Measurements from ENCODE around the gene EXOSC5. TPM values are rescaled to one million over a fixed set of nuclear protein-coding genes. Genes with fewer than 3 reads are reported as not detected.

The EXOSC5 gene
- total and polyA plus RNA-seq, 2 of the 4 experiments (the other 2 are of a cell fraction) = 19.0 to 25.2 TPM

- H4K91ac ChIP-seq (ENCODE audit: insufficient read depth, low read depth, low read length) = no peak overlapping the region
- H3K4me1 ChIP-seq (ENCODE audit: control insufficient read depth, insufficient read depth, low read length) = no peaks in the 10 kb centered on the region
- H3K27ac ChIP-seq (ENCODE audit: insufficient read depth, low read length) = no peak overlapping the region
- no peak overlapping the region for H2BK20ac ChIP-seq (ENCODE audit: low read depth, low read length)
- peak; percentile 61 for DNase-seq
- no peak overlapping the region for H3K4me3 ChIP-seq (ENCODE audit: insufficient read depth, low read depth, low read length)
- H3K9me3 ChIP-seq (ENCODE audit: control insufficient read depth, insufficient read depth, low read length) = no peaks in the 10 kb centered on the region
- H3K79me1 ChIP-seq (ENCODE audit: low read depth in 1 of 2, low read length in 2 of 2) = peaks cover 16 to 47% of the 10 kb centered on the region in 2 experiments
- H3K18ac ChIP-seq (ENCODE audit: low read depth, low read length) = no peak overlapping the region
- no peak overlapping the region for H2AK9ac ChIP-seq (replicated peaks; ENCODE audit: low read depth, low read length, poor library complexity)
- no peak overlapping the region for H2BK120ac ChIP-seq (ENCODE audit: low read depth, low read length)
- no peak overlapping the region for H3K23ac ChIP-seq (ENCODE audit: low read depth, low read length)
- peaks cover 30% of the 10 kb centered on the region for H4K20me1 ChIP-seq (ENCODE audit: insufficient read depth, low read length)
- CTCF ChIA-PET = no interaction called here
- TF ChIP-seq RFX5 (IDR thresholded peaks at IDR 0.05; ENCODE audit: low read depth, low read length) (no peak), CEBPB (IDR thresholded peaks at IDR 0.05; ENCODE audit: low read depth, low read length) (peak; percentile 36; the same call in 1 of the 2 replicates)
- dilution Hi-C loops (cut with HindIII; ENCODE audit: low sequenced_read_pairs, unreplicated experiment) = no loop called here
- no peak overlapping the region for H4K8ac ChIP-seq (ENCODE audit: low read depth in 2 of 2, low read length in 2 of 2)
- H3K4ac ChIP-seq (ENCODE audit: low read depth, low read length) = no peak overlapping the region
- intact Hi-C loops (cut with micrococcal nuclease) = no loop called here
- POLR2A ChIA-PET (ENCODE audit: unreplicated experiment) = no interaction called here
- in situ Hi-C loops (cut with MboI; ENCODE audit: low sequenced_read_pairs) = no loop called here
- no peak overlapping the region for H3K4me2 ChIP-seq (ENCODE audit: low read depth, low read length)
- H3K9ac ChIP-seq (ENCODE audit: low read depth, low read length) = no peak overlapping the region
- H3K14ac ChIP-seq (replicated peaks; ENCODE audit: low read depth, low read length) = no peak overlapping the region
- peaks cover 54% of the 10 kb centered on the region for H3K36me3 ChIP-seq (ENCODE audit: control insufficient read depth, insufficient read depth, low read length)
- no peaks in the 10 kb centered on the region for H3K27me3 ChIP-seq (ENCODE audit: control insufficient read depth, insufficient read depth, low read length)
- H2AFZ ChIP-seq (replicated peaks; ENCODE audit: low read length, poor library complexity) = no peak overlapping the region
- H2BK15ac ChIP-seq (ENCODE audit: low read depth, low read length) = no peak overlapping the region
- no peak overlapping the region for H3K56ac ChIP-seq (ENCODE audit: extremely low read depth, insufficient read depth, low read length)
- BruUV-seq (replicated peaks) = no TSS peak
- ATAC-seq (ENCODE audit: low read depth) = peak; percentile 62
- H4K5ac ChIP-seq (ENCODE audit: low read depth, low read length) = no peak overlapping the region
- no peak overlapping the region for H2BK5ac ChIP-seq (ENCODE audit: low read depth, low read length, poor library complexity, severe bottlenecking)
- WGBS, 2 experiments (ENCODE audit: extremely low coverage in 2 of 2, insufficient read length in 1 of 2) = 96% methylated on average over 4 of the region's 5 CpGs; no CpG with 5 or more reads in 1 of the 2 experiments
- H3K9me1 ChIP-seq (ENCODE audit: insufficient read depth, low read length) = no peaks in the 10 kb centered on the region; the same call in 1 of the 2 replicates
- H2AK5ac ChIP-seq (ENCODE audit: low read depth, low read length) = no peak overlapping the region
Observed at GRCh38 chr19:41339936-41340335, 57.2 kb downstream of the EXOSC5 start.

Small RNAs within 50 kb of the gene (microRNA-seq; reads per million reads assigned to microRNA genes)
- gene RF00017 (ENCODE audit: insufficient read depth, insufficient read length) = not detected

Small RNAs within 50 kb of the gene (small RNA-seq; reads per million reads assigned to genes)
- 0 reads per million in 5 experiments for gene RF00017

Other genes starting within 250 kb of the EXOSC5 start
- 0.54 and 0.83 TPM in 2 replicates for gene CYP2S1, start 204.1 kb downstream of the EXOSC5 start, total RNA-seq (2012; rRNA removed)
- gene CYP2S1, start 204.1 kb downstream of the EXOSC5 start, polyA plus RNA-seq (2012; rRNA removed) = 0.98 and 2.1 TPM in 2 replicates
- gene AXL, start 178.1 kb downstream of the EXOSC5 start, total RNA-seq (2012; rRNA removed) = 444 and 466 TPM in 2 replicates
- gene AXL, start 178.1 kb downstream of the EXOSC5 start, polyA plus RNA-seq (2012; rRNA removed) = 212 and 235 TPM in 2 replicates
- 50.7 and 56.1 TPM in 2 replicates for gene HNRNPUL1, start 133.0 kb downstream of the EXOSC5 start, total RNA-seq (2012; rRNA removed)
- gene HNRNPUL1, start 133.0 kb downstream of the EXOSC5 start, polyA plus RNA-seq (2012; rRNA removed) = 67.3 and 68.1 TPM in 2 replicates
- gene CCDC97, start 87.2 kb downstream of the EXOSC5 start, total RNA-seq (2012; rRNA removed) = 4.1 and 5.8 TPM in 2 replicates
- gene CCDC97, start 87.2 kb downstream of the EXOSC5 start, polyA plus RNA-seq (2012; rRNA removed) = 11.0 and 11.9 TPM in 2 replicates
- 3.2 and 3.9 TPM in 2 replicates for gene TGFB1, start 43.4 kb downstream of the EXOSC5 start, total RNA-seq (2012; rRNA removed)
- gene TGFB1, start 43.4 kb downstream of the EXOSC5 start, polyA plus RNA-seq (2012; rRNA removed) = 26.7 and 27.8 TPM in 2 replicates
- gene B9D2, start 33.2 kb downstream of the EXOSC5 start, total RNA-seq (2012; rRNA removed) = 4.7 and 6.1 TPM in 2 replicates
- gene B9D2, start 33.2 kb downstream of the EXOSC5 start, polyA plus RNA-seq (2012; rRNA removed) = 9.7 and 11.5 TPM in 2 replicates
- 1.4 and 1.9 TPM in 2 replicates for gene TMEM91, start 20.8 kb downstream of the EXOSC5 start, total RNA-seq (2012; rRNA removed)
- 4.8 and 5.5 TPM in 2 replicates for gene TMEM91, start 20.8 kb downstream of the EXOSC5 start, polyA plus RNA-seq (2012; rRNA removed)
- 6.4 and 7.7 TPM in 2 replicates for gene BCKDHA, start 459 bp upstream of the EXOSC5 start, total RNA-seq (2012; rRNA removed)
- gene BCKDHA, start 459 bp upstream of the EXOSC5 start, polyA plus RNA-seq (2012; rRNA removed) = 7.6 and 9.6 TPM in 2 replicates
- under 0.01 and 0.36 TPM in 2 replicates for gene B3GNT8, start 30.0 kb upstream of the EXOSC5 start, total RNA-seq (2012; rRNA removed)
- gene B3GNT8, start 30.0 kb upstream of the EXOSC5 start, polyA plus RNA-seq (2012; rRNA removed) = 0.30 and 0.36 TPM in 2 replicates
- gene DMAC2, start 42.6 kb upstream of the EXOSC5 start, total RNA-seq (2012; rRNA removed) = 50.8 and 52.5 TPM in 2 replicates
- gene DMAC2, start 42.6 kb upstream of the EXOSC5 start, polyA plus RNA-seq (2012; rRNA removed) = 72.2 and 78.5 TPM in 2 replicates
- not detected in 2 replicates for gene ERICH4, start 45.8 kb upstream of the EXOSC5 start, total RNA-seq (2012; rRNA removed)
- gene ERICH4, start 45.8 kb upstream of the EXOSC5 start, polyA plus RNA-seq (2012; rRNA removed) = not detected in 2 replicates
- gene CEACAM21, start 178.8 kb upstream of the EXOSC5 start, total RNA-seq (2012; rRNA removed) = not detected in 2 replicates
- not detected in 2 replicates for gene CEACAM21, start 178.8 kb upstream of the EXOSC5 start, polyA plus RNA-seq (2012; rRNA removed)
- gene CEACAM4, start 229.7 kb upstream of the EXOSC5 start, total RNA-seq (2012; rRNA removed) = not detected in 2 replicates
- not detected in 2 replicates for gene CEACAM4, start 229.7 kb upstream of the EXOSC5 start, polyA plus RNA-seq (2012; rRNA removed)